ENCODE measurements around the gene EPHB2. TPM values are rescaled to one million over a fixed set of nuclear protein-coding genes. Genes with fewer than 3 reads are reported as not detected.
A peak's percentile ranks its signal among the peaks of the same experiment; 100 is the strongest.

The EPHB2 gene
- total and polyA plus RNA-seq, 2 of the 8 experiments (the other 6 are each of a cell fraction or from before 2014, with no cell fraction given), result 15.8 to 17.2 TPM

DNA sequence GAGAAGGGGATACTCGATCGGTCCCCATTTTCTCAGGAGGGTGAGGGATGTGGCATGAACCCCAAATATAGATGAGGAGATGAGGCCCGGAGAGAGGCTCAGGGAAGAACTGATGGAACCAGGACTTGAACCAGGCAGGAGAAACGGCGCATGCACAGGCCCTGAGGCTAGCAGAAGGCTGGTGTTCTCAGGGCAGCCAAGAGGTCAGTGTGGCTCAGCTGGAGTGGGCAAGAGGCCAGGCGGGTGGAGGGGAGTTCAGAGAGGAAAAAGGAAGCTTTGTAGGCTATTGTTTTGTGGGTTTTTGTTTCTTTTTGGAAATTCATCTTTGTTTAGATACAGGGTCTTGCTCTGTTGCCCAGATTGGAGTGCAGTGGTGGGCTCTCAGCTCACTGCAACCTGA, 140.0 kb downstream of the EPHB2 start:
- Histone ChIP-seq H3K4me2 (ENCODE audit: insufficient read depth in 1 of 2, low read depth in 2 of 2, low read length in 2 of 2) (no peak overlapping the region), H3K56ac (replicated peaks; ENCODE audit: insufficient read length, low read depth, low read length) (no peak overlapping the region), H4K20me1 (replicated peaks in 1 of 2; ENCODE audit: control insufficient read depth in 1 of 2, insufficient read depth in 2 of 2, low read length in 2 of 2) (no peaks in the 10 kb centered on the region), H3K79me1 (ENCODE audit: low read depth, low read length) (no peaks in the 10 kb centered on the region), H4K8ac (ENCODE audit: extremely low read depth, insufficient read depth, low read length) (0 out of 2 replicates have a peak overlapping the region, but pooled peaks have one; percentile 2), H2AK5ac (ENCODE audit: low read depth, low read length) (no peak overlapping the region), H3K14ac (ENCODE audit: insufficient read length) (no peak overlapping the region), H3K27ac (ENCODE audit: low read depth, low read length) (no peak overlapping the region), H3K36me3 (ENCODE audit: control insufficient read depth in 2 of 4, insufficient read depth in 4 of 4, low read length in 3 of 4) (no peaks in the 10 kb centered on the region), H3K9ac (replicated peaks in 1 of 4; ENCODE audit: extremely low read depth in 1 of 4, low read depth in 3 of 4, low read length in 3 of 4) (no peak overlapping the region), H4K91ac (replicated peaks; ENCODE audit: insufficient read length, low read length) (no peak overlapping the region), H3K79me2 (ENCODE audit: control insufficient read depth in 1 of 2, insufficient read depth in 2 of 2, low read length in 2 of 2) (no peaks in the 10 kb centered on the region), H2BK15ac (ENCODE audit: low read length) (no peak overlapping the region), H2BK5ac (ENCODE audit: low read depth, low read length) (no peak overlapping the region), H2BK12ac (ENCODE audit: low read depth, low read length) (no peak overlapping the region), H3K18ac (ENCODE audit: extremely low read depth, low read length) (no peak overlapping the region), H2BK20ac (ENCODE audit: low read length) (no peak overlapping the region), H3K9me3 (ENCODE audit: insufficient read depth in 2 of 2, low read depth in 1 of 2, low read length in 1 of 2) (no peaks in the 10 kb centered on the region), H3K4me1 (replicated peaks in 1 of 4; ENCODE audit: control insufficient read depth in 3 of 4, insufficient read depth in 4 of 4, low read length in 3 of 4) (peaks cover 6 to 15% (median 10%) of the 10 kb centered on the region in 4 experiments), H3K23ac (ENCODE audit: insufficient read length) (no peak overlapping the region), H3K23me2 (ENCODE audit: low read depth, low read length) (no peaks in the 10 kb centered on the region), H2BK120ac (replicated peaks; ENCODE audit: low read depth, low read length) (no peak overlapping the region), H3K4me3 (ENCODE audit: extremely low read depth in 1 of 4, insufficient read depth in 2 of 4, low read depth in 3 of 4, low read length in 4 of 4) (no peak overlapping the region), H3K4ac (replicated peaks; ENCODE audit: insufficient read length, low read depth, low read length) (no peak overlapping the region), H3K27me3 (replicated peaks in 1 of 4; ENCODE audit: control insufficient read depth in 3 of 4, extremely low read depth in 1 of 4, insufficient read depth in 3 of 4, low read length in 3 of 4) (no peaks in the 10 kb centered on the region), H2AFZ (ENCODE audit: low read length) (no peak overlapping the region), H4K5ac (ENCODE audit: insufficient read length, low read depth, low read length) (no peak overlapping the region)
- CTCF ChIA-PET (ENCODE audit: partially characterized antibody), result interaction anchor here (1.1 to 8.6 kb wide), 6 partner anchors 9 to 146 kb away, joined by 3 to 132 read pairs (median 4); no protein-coding TSS in a partner anchor
- TF ChIP-seq YY1 (IDR thresholded peaks at IDR 0.05; ENCODE audit: low read depth, low read length), result no peak
- no peak for TF ChIP-seq TAF1 (IDR thresholded peaks at IDR 0.05; ENCODE audit: low read depth, low read length)
- POLR2A ChIA-PET (ENCODE audit: partially characterized antibody), result interaction anchor here (1.3 kb wide), 1 partner anchor 317 kb away, joined by 3 read pairs; no protein-coding TSS in a partner anchor
- no peak for DNase-seq (ENCODE audit: low read depth in 1 of 2, low spot score in 2 of 2)
- no peak for FAIRE-seq
- 74% methylated on average over 6 of the region's 6 CpGs; no CpG with 5 or more reads in 1 of the 2 experiments for WGBS, 2 experiments (ENCODE audit: extremely low coverage in 1 of 2, insufficient coverage in 1 of 2, insufficient read length in 1 of 2, insufficient replicate concordance in 2 of 2, low coverage in 1 of 2, low lambda C conversion rate in 2 of 2, missing lambda C conversion rate in 1 of 2)
